HL-60 (cell line): ENCODE data around the gene MAPK12.
A peak's percentile ranks its signal among the peaks of the same experiment; 100 is the strongest.

ENCODE experiments used
- DNase-seq, 2 experiments: peaks; one replicate each; pipeline ENCODE4 v3.0.0-alpha.2; 2010 to 2020; ENCODE audit warnings: low read depth in 1 of 2, low spot score in 1 of 2
- H3K27ac ChIP-seq: fragments of 250-450 bp; sonication (Bioruptor Pico); replicated peaks from 2 replicates; pipeline ENCODE4 v1.5.1; 2020; ENCODE audit warnings: mild to moderate bottlenecking, moderate library complexity
- H3K27me3 ChIP-seq: fragments of 250-450 bp; sonication (Bioruptor Pico); 2 replicates; pipeline ENCODE4 v1.5.1; 2021; ENCODE audit warnings: mild to moderate bottlenecking, moderate library complexity; ENCODE audit not compliant: insufficient read depth, poor library complexity, severe bottlenecking
- H3K4me3 ChIP-seq: replicated peaks from 2 replicates; pipeline ENCODE4 v1.5.1; 2011; ENCODE audit warnings: mild to moderate bottlenecking, control low read depth, low read length; ENCODE audit not compliant: insufficient read depth
- CTCF ChIP-seq: IDR thresholded peaks from one replicate; pipeline ENCODE4 v1.5.1; 2011; ENCODE audit warnings: low read length, control low read depth, inconsistent platforms; ENCODE audit not compliant: insufficient read depth
- GABPA ChIP-seq: IDR thresholded peaks from 2 replicates; pipeline ENCODE4 v1.6.1; 2012; ENCODE audit warnings: low read depth
- POLR2AphosphoS5 ChIP-seq: IDR thresholded peaks from 2 replicates; pipeline ENCODE4 v1.6.1; 2012; ENCODE audit warnings: low read depth
- REST ChIP-seq: IDR thresholded peaks from 2 replicates; pipeline ENCODE4 v1.6.1; 2012; ENCODE audit warnings: low read depth; ENCODE audit not compliant: insufficient replicate concordance
- SPI1 ChIP-seq: IDR thresholded peaks from 2 replicates; pipeline ENCODE4 v1.6.1; 2012; ENCODE audit warnings: low read depth, mild to moderate bottlenecking, borderline replicate concordance

The MAPK12 gene

GRCh38 chr22:50309601-50309991, 48.1 kb upstream of the MAPK12 start:
- TF ChIP-seq CTCF, result no peak
- TF ChIP-seq POLR2AphosphoS5, result no peak
- TF ChIP-seq REST, result no peak
- no peak for TF ChIP-seq GABPA
- no peak for TF ChIP-seq SPI1
- no peak for DNase-seq
- Histone ChIP-seq H3K4me3 (no peak overlapping the region), H3K27ac (no peak overlapping the region), H3K27me3 (no peaks in the 10 kb centered on the region)

- TF ChIP-seq SPI1 (no peak), GABPA (no peak), REST (no peak), POLR2AphosphoS5 (no peak), CTCF (no peak)
- H3K4me3 ChIP-seq, result no peak overlapping the region
- H3K27me3 ChIP-seq, result no peaks in the 10 kb centered on the region
- peak overlapping the region; percentile 39 for H3K27ac ChIP-seq
- no peak for DNase-seq
Observed at GRCh38 chr22:50308986-50309600, 47.6 kb upstream of the MAPK12 start.

GRCh38 chr22:50308597-50308935, 47.1 kb upstream of the MAPK12 start:
- Histone ChIP-seq H3K4me3 (no peak overlapping the region), H3K27ac (peak overlapping the region; percentile 39), H3K27me3 (no peaks in the 10 kb centered on the region)
- TF ChIP-seq CTCF, result no peak
- TF ChIP-seq GABPA, result no peak
- TF ChIP-seq REST, result no peak
- no peak for TF ChIP-seq SPI1
- no peak for TF ChIP-seq POLR2AphosphoS5
- DNase-seq, result peak; percentile 37 to 90
